ENCODE data around the gene CCDC50. TPM values are rescaled to one million over a fixed set of nuclear protein-coding genes. Genes with fewer than 3 reads are reported as not detected.

The CCDC50 gene
- total and polyA plus RNA-seq, 10 of the 15 experiments (the other 5 are each of a cell fraction or from before 2014, with no cell fraction given), result 46.7 to 150 (median 125) TPM

- TF ChIP-seq ZNF274 (IDR thresholded peaks at IDR 0.05; ENCODE audit: insufficient read depth, insufficient read length) (no peak), BMI1 (IDR thresholded peaks at IDR 0.05; ENCODE audit: borderline replicate concordance) (peak; percentile 95), NFIC (IDR thresholded peaks at IDR 0.05; ENCODE audit: low read depth, low read length) (peak; percentile 99), MYC (IDR thresholded peaks at IDR 0.05; ENCODE audit: insufficient read depth, insufficient read length, insufficient replicate concordance, low read length, severe bottlenecking) (no peak), PBX3 (IDR thresholded peaks at IDR 0.05; ENCODE audit: insufficient replicate concordance, low read depth, low read length) (peak; percentile 66), STAT3 (IDR thresholded peaks at IDR 0.05; ENCODE audit: low read depth, low read length) (peak; percentile 90; the same call in 1 of the 2 replicates), TCF12 (IDR thresholded peaks at IDR 0.05; ENCODE audit: low read depth, low read length) (peak; percentile 97), PML (IDR thresholded peaks at IDR 0.05; ENCODE audit: low read length) (peak; percentile 78; the same call in 1 of the 2 replicates), BHLHE40 (IDR thresholded peaks at IDR 0.05; ENCODE audit: borderline replicate concordance in 1 of 2, low read depth in 2 of 2, low read length in 1 of 2) (peak; percentile 74 to 82; a peak in 3 of 4 replicates), JUNB (IDR thresholded peaks at IDR 0.05) (peak; percentile 92), EP300 (IDR thresholded peaks at IDR 0.05; ENCODE audit: borderline replicate concordance in 1 of 2, control insufficient read depth in 1 of 2, low read depth in 2 of 2, low read length in 2 of 2) (peak; percentile 88 to 98), ZNF207 (IDR thresholded peaks at IDR 0.05; ENCODE audit: borderline replicate concordance) (peak; percentile 62; the same call in 1 of the 2 replicates)
- TF ChIP-seq, protein P1, sequence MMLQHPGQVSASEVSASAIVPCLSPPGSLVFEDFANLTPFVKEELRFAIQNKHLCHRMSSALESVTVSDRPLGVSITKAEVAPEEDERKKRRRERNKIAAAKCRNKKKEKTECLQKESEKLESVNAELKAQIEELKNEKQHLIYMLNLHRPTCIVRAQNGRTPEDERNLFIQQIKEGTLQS (IDR thresholded peaks at IDR 0.05; ENCODE audit: borderline replicate concordance, extremely low read depth, low read depth, low read length), result no peak
Measured at GRCh38 chr3:191296041-191296541, 33.1 kb upstream of the CCDC50 start (continued).

All from GM12878 (cell line).